Astrocyte (in vitro differentiated cells and primary cell): Measurements from ENCODE around the gene ZNF597.

ENCODE experiments used
- CTCF ChIP-seq: IDR thresholded peaks from 2 replicates; pipeline ENCODE4 v1.5.1; 2011; ENCODE audit warnings: low read depth, mild to moderate bottlenecking, inconsistent platforms, low read length, moderate library complexity; ENCODE audit not compliant: insufficient read depth
- EZH2 ChIP-seq: IDR thresholded peaks from 2 replicates; pipeline ENCODE4 v1.6.1; 2012; ENCODE audit warnings: mild to moderate bottlenecking, low read length, inconsistent platforms; ENCODE audit not compliant: insufficient read depth

- TF ChIP-seq CTCF (no peak), EZH2 (no peak)
Measured at GRCh38 chr16:3444032-3444388, 706 bp upstream of the ZNF597 start.
